ACC112 (cell line): Measurements from ENCODE around the gene SDHC.
"Not testable (repeated sequence)": the region's sequence is repeated elsewhere in the genome, so short reads cannot be mapped to it uniquely, and the experiment has no call there.

ENCODE experiments used
- H2AFZ ChIP-seq: fragments of 200-600 bp; sonication (generic); one replicate; pipeline ENCODE4 v1.6.0; 2017; ENCODE audit warnings: antibody characterized with exemption, low read length; ENCODE audit not compliant: unreplicated experiment
- H3K27ac ChIP-seq: fragments of 200-600 bp; sonication (generic); 2 replicates; pipeline ENCODE4 v1.5.1; 2014; ENCODE audit warnings: low read depth, mild to moderate bottlenecking, antibody characterized with exemption, low read length, moderate library complexity
- H3K27me3 ChIP-seq: fragments of 200-600 bp; sonication (generic); 2 replicates; pipeline ENCODE4 v1.6.1; 2014; ENCODE audit warnings: mild to moderate bottlenecking, antibody characterized with exemption, low read length, moderate library complexity, mixed read lengths; ENCODE audit not compliant: insufficient read depth
- H3K36me3 ChIP-seq: fragments of 200-600 bp; sonication (generic); 2 replicates; pipeline ENCODE4 v1.6.1; 2016; ENCODE audit warnings: mild to moderate bottlenecking, antibody characterized with exemption, low read length, moderate library complexity, mixed read lengths; ENCODE audit not compliant: insufficient read depth
- H3K4me1 ChIP-seq: fragments of 200-600 bp; sonication (generic); one replicate; pipeline ENCODE4 v1.6.1; 2016; ENCODE audit warnings: low read length, mixed read lengths; ENCODE audit not compliant: insufficient read depth, unreplicated experiment, control insufficient read depth
- H3K4me3 ChIP-seq: fragments of 200-600 bp; sonication (generic); 2 replicates; pipeline ENCODE4 v1.5.1; 2014; ENCODE audit warnings: mild to moderate bottlenecking, low read depth, low read length
- H3K79me2 ChIP-seq: fragments of 200-600 bp; sonication (generic); one replicate; pipeline ENCODE4 v1.6.0; 2016; ENCODE audit warnings: low read length; ENCODE audit not compliant: control insufficient read depth, unreplicated experiment, insufficient read depth

SDHC gene

GRCh38 chr1:161382214-161383019, 68.2 kb downstream of the SDHC start:
- peak overlapping the region; percentile 78 for H2AFZ ChIP-seq
- H3K27me3 ChIP-seq, result no peaks in the 10 kb centered on the region
- H3K27ac ChIP-seq, result peak overlapping the region; percentile 97
- H3K36me3 ChIP-seq, result no peaks in the 10 kb centered on the region
- peaks cover 16% of the 10 kb centered on the region for H3K4me1 ChIP-seq
- peak overlapping the region; percentile 63 for H3K4me3 ChIP-seq
- H3K79me2 ChIP-seq, result no peaks in the 10 kb centered on the region

GRCh38 chr1:161388639-161389038, 74.5 kb downstream of the SDHC start:
- Histone ChIP-seq H3K36me3 (no peaks in the 10 kb centered on the region), H2AFZ (no peak overlapping the region), H3K79me2 (no peaks in the 10 kb centered on the region), H3K4me1 (peaks cover 1% of the 10 kb centered on the region), H3K4me3 (0 out of 2 replicates have a peak overlapping the region, but pooled peaks have one; percentile 85), H3K27ac (peak overlapping the region; percentile 94; the same call in 1 of the 2 replicates), H3K27me3 (no peaks in the 10 kb centered on the region)

- H3K27me3 ChIP-seq, H3K36me3 ChIP-seq, H3K79me2 ChIP-seq, H2AFZ ChIP-seq, H3K4me1 ChIP-seq: not testable (repeated sequence)
- H3K27ac ChIP-seq, result peak overlapping the region; percentile 94
- H3K4me3 ChIP-seq, result peak overlapping the region; percentile 85
Measured at GRCh38 chr1:161389158-161389557, 75.0 kb downstream of the SDHC start.

GRCh38 chr1:161389691-161390558, 75.7 kb downstream of the SDHC start:
- Histone ChIP-seq H3K27me3 (no peaks in the 10 kb centered on the region), H3K27ac (peak overlapping the region; percentile 94), H3K4me3 (peak overlapping the region; percentile 96), H2AFZ (peak overlapping the region; percentile 88), H3K79me2 (no peaks in the 10 kb centered on the region), H3K4me1 (no peaks in the 10 kb centered on the region), H3K36me3 (no peaks in the 10 kb centered on the region)

- peak overlapping the region; percentile 76; the same call in 1 of the 2 replicates for H3K27ac ChIP-seq
- no peaks in the 10 kb centered on the region for H3K4me1 ChIP-seq
Measured at GRCh38 chr1:161390559-161390858, 76.3 kb downstream of the SDHC start.

GRCh38 chr1:161391136-161391535, 77.0 kb downstream of the SDHC start:
- H3K4me1 ChIP-seq, H3K27ac ChIP-seq, H2AFZ ChIP-seq, H3K27me3 ChIP-seq, H3K36me3 ChIP-seq, H3K79me2 ChIP-seq: not testable (repeated sequence)
- H3K4me3 ChIP-seq, result peak overlapping the region; percentile 96

More at GRCh38 chr1:161390559-161390858, 76.3 kb downstream of the SDHC start:
- Histone ChIP-seq H2AFZ (peak overlapping the region; percentile 88), H3K4me3 (peak overlapping the region; percentile 96), H3K27me3 (no peaks in the 10 kb centered on the region), H3K79me2 (no peaks in the 10 kb centered on the region), H3K36me3 (no peaks in the 10 kb centered on the region)

GRCh38 chr1:161391611-161392010, 77.4 kb downstream of the SDHC start:
- no peak overlapping the region for H2AFZ ChIP-seq
- no peak overlapping the region for H3K27ac ChIP-seq
- no peak overlapping the region for H3K4me3 ChIP-seq
- no peaks in the 10 kb centered on the region for H3K27me3 ChIP-seq
- no peaks in the 10 kb centered on the region for H3K79me2 ChIP-seq
- H3K36me3 ChIP-seq, result no peaks in the 10 kb centered on the region
- no peaks in the 10 kb centered on the region for H3K4me1 ChIP-seq

GRCh38 chr1:161393151-161393550, 79.0 kb downstream of the SDHC start:
- Histone ChIP-seq H3K79me2 (no peaks in the 10 kb centered on the region), H3K4me1 (no peaks in the 10 kb centered on the region), H2AFZ (no peak overlapping the region), H3K27ac (no peak overlapping the region), H3K36me3 (no peaks in the 10 kb centered on the region), H3K27me3 (no peaks in the 10 kb centered on the region), H3K4me3 (no peak overlapping the region)

DNA sequence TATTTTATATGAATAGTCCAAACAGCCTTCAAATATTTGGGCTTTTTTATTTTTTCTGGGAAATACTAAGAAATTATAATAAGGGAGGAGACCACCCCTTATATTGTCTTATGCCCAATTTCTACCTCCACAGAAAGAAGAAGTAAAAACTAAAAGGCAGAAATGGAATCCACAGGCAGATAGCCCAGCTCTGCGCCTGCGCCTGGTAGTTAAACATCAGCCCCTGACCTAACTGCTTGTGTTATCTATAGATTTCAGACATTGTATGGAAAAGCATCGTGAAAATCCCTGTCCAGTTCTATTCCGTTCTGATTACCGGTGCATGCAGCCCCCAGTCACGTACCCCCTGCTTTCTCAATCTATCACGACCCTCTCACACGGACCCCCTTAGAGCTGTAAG, 82.9 kb downstream of the SDHC start:
- H2AFZ ChIP-seq, H3K4me1 ChIP-seq, H3K4me3 ChIP-seq, H3K27me3 ChIP-seq, H3K27ac ChIP-seq, H3K79me2 ChIP-seq, H3K36me3 ChIP-seq: not testable (repeated sequence)

DNA sequence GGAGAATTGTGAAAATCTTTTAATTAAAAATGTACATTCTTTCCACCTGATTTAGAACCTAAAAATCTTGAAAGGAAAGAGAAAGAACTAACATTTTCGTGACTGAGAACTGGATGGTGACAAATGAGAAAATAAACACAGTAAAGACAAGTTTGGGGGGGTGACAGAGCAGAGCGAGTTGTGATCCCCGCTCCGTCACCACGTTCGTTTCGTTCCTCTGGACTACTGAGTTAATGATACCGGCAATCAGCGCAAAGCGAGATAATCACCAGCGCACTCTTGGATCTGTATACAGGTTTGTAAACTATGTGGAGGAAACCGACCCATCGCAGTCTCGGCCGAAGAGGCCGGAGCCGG, 84.7 kb downstream of the SDHC start:
- Histone ChIP-seq H3K36me3 (no peaks in the 10 kb centered on the region), H2AFZ (peak overlapping the region; percentile 99)

More for the DNA sequence above, 84.7 kb downstream of the SDHC start:
- Histone ChIP-seq H3K27me3 (no peaks in the 10 kb centered on the region), H3K27ac (peak overlapping the region; percentile 99), H3K4me3 (peak overlapping the region; percentile 86), H3K79me2 (no peaks in the 10 kb centered on the region), H3K4me1 (peaks cover 12% of the 10 kb centered on the region)
